ENCODE measurements around the gene C10orf90.

- TF ChIP-seq CTCF (IDR thresholded peaks at IDR 0.05; ENCODE audit: low read depth, low read length) = no peak
- no peak for TF ChIP-seq POLR2A (IDR thresholded peaks at IDR 0.05; ENCODE audit: extremely low read depth, insufficient read length)
- TF ChIP-seq, protein P1, sequence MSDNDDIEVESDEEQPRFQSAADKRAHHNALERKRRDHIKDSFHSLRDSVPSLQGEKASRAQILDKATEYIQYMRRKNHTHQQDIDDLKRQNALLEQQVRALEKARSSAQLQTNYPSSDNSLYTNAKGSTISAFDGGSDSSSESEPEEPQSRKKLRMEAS (IDR thresholded peaks at IDR 0.05; ENCODE audit: low read depth, low read length) = no peak
- TF ChIP-seq MYC (IDR thresholded peaks at IDR 0.05; ENCODE audit: low read depth, low read length) = no peak
Measured at GRCh38 chr10:126595160-126595559, 75.3 kb downstream of the C10orf90 start.
